WTC11 (cell line): ENCODE results near the gene PIEZO1. TPM values are rescaled to one million over a fixed set of nuclear protein-coding genes. Genes with fewer than 3 reads are reported as not detected.

Experiments used
- CREM ChIP-seq: sonication (generic); formaldehyde crosslinking; IDR thresholded peaks from 2 replicates; pipeline ENCODE4 v1.8.1; 2022; ENCODE audit warnings: mild to moderate bottlenecking, missing genetic modification reagents, moderate library complexity
- ETV6 ChIP-seq: sonication (generic); formaldehyde crosslinking; IDR thresholded peaks from 2 replicates; pipeline ENCODE4 v1.8.1; 2022; ENCODE audit warnings: mild to moderate bottlenecking, missing genetic modification reagents
- FOXK1 ChIP-seq: sonication (generic); formaldehyde crosslinking; IDR thresholded peaks from 2 replicates; pipeline ENCODE4 v1.8.0; 2022; ENCODE audit warnings: mild to moderate bottlenecking, moderate library complexity, missing genetic modification reagents
- GABPB1 ChIP-seq: sonication (generic); formaldehyde crosslinking; IDR thresholded peaks from 2 replicates; pipeline ENCODE4 v1.8.1; 2023; ENCODE audit warnings: mild to moderate bottlenecking, missing genetic modification reagents
- GTF2I ChIP-seq: fragments of 250-450 bp; sonication (Bioruptor Pico); conservative IDR thresholded peaks from 2 replicates; pipeline ENCODE4 v1.4.0; 2021; ENCODE audit warnings: mild to moderate bottlenecking
- HMGA2 ChIP-seq: fragments of 250-450 bp; sonication (Bioruptor Pico); IDR thresholded peaks from 2 replicates; pipeline ENCODE4 v1.4.0; 2021; ENCODE audit warnings: mild to moderate bottlenecking, moderate library complexity
- KAT7 ChIP-seq: sonication (generic); formaldehyde crosslinking; IDR thresholded peaks from 2 replicates; pipeline ENCODE4 v1.8.1; 2023; ENCODE audit warnings: missing genetic modification reagents, mild to moderate bottlenecking, borderline replicate concordance
- NFATC4 ChIP-seq: fragments of 250-450 bp; sonication (Bioruptor Pico); IDR thresholded peaks from 2 replicates; pipeline ENCODE4 v1.9.0; 2021; ENCODE audit warnings: mild to moderate bottlenecking
- NFYB ChIP-seq: sonication (generic); formaldehyde crosslinking; conservative IDR thresholded peaks from 2 replicates; pipeline ENCODE4 v1.8.0; 2022; ENCODE audit warnings: low read depth, missing genetic modification reagents
- NR1H2 ChIP-seq: sonication (generic); formaldehyde crosslinking; IDR thresholded peaks from 2 replicates; pipeline ENCODE4 v1.9.0; 2021; ENCODE audit warnings: mild to moderate bottlenecking, moderate library complexity, missing genetic modification reagents
- SP1 ChIP-seq: sonication (generic); formaldehyde crosslinking; conservative IDR thresholded peaks from 2 replicates; pipeline ENCODE4 v1.8.1; 2022; ENCODE audit warnings: missing genetic modification reagents
- TEAD1 ChIP-seq: sonication (generic); formaldehyde crosslinking; IDR thresholded peaks from 2 replicates; pipeline ENCODE4 v1.8.0; 2022; ENCODE audit warnings: mild to moderate bottlenecking, missing genetic modification reagents
- ZNF138 ChIP-seq: sonication (generic); formaldehyde crosslinking; conservative IDR thresholded peaks from 2 replicates; pipeline ENCODE4 v1.8.1; 2022; ENCODE audit warnings: mild to moderate bottlenecking, moderate library complexity, missing genetic modification reagents
- ZNF317 ChIP-seq: sonication (generic); formaldehyde crosslinking; IDR thresholded peaks from 2 replicates; pipeline ENCODE4 v1.8.1; 2023; ENCODE audit warnings: low read depth, mild to moderate bottlenecking, moderate library complexity, missing genetic modification reagents, borderline replicate concordance
- total RNA-seq: library from RNA; stranded (reverse); gene quantifications from 3 replicates; pipeline ENCODE4 v1.2.3, GENCODE V29; 2021
- TF ChIP-seq, protein P1 (sequence below): sonication (generic); formaldehyde crosslinking; IDR thresholded peaks from 2 replicates; pipeline ENCODE4 v1.8.1; 2022; ENCODE audit warnings: low read depth, missing genetic modification reagents, borderline replicate concordance
- TF ChIP-seq, protein P2 (sequence below): sonication (generic); formaldehyde crosslinking; IDR thresholded peaks from 2 replicates; pipeline ENCODE4 v1.8.0; 2022; ENCODE audit warnings: missing genetic modification reagents
- TF ChIP-seq, protein P3 (sequence below): sonication (generic); formaldehyde crosslinking; IDR thresholded peaks from 2 replicates; pipeline ENCODE4 v1.8.1; 2022; ENCODE audit warnings: missing genetic modification reagents, borderline replicate concordance
- TF ChIP-seq, protein P4 (sequence below): sonication (generic); formaldehyde crosslinking; IDR thresholded peaks from 2 replicates; pipeline ENCODE4 v1.8.1; 2022; ENCODE audit warnings: mild to moderate bottlenecking, moderate library complexity, missing genetic modification reagents
- TF ChIP-seq, protein P5 (sequence below): sonication (generic); formaldehyde crosslinking; conservative IDR thresholded peaks from 2 replicates; pipeline ENCODE4 v1.8.1; 2023; ENCODE audit warnings: mild to moderate bottlenecking, low read depth, missing genetic modification reagents, moderate library complexity
- TF ChIP-seq, protein P6 (sequence below): fragments of 250-450 bp; sonication (Bioruptor Pico); IDR thresholded peaks from 2 replicates; pipeline ENCODE4 v1.9.0; 2021; ENCODE audit warnings: mild to moderate bottlenecking
- TF ChIP-seq, protein P7 (sequence below): sonication (generic); formaldehyde crosslinking; IDR thresholded peaks from 2 replicates; pipeline ENCODE4 v1.8.0; 2022; ENCODE audit warnings: mild to moderate bottlenecking, missing genetic modification reagents
- TF ChIP-seq, protein P8 (sequence below): sonication (generic); formaldehyde crosslinking; IDR thresholded peaks from 2 replicates; pipeline ENCODE4 v1.8.0; 2023; ENCODE audit warnings: missing genetic modification reagents

Gene PIEZO1
- total RNA-seq, 1 experiment from 2014 or later, result 71.3 TPM

DNA sequence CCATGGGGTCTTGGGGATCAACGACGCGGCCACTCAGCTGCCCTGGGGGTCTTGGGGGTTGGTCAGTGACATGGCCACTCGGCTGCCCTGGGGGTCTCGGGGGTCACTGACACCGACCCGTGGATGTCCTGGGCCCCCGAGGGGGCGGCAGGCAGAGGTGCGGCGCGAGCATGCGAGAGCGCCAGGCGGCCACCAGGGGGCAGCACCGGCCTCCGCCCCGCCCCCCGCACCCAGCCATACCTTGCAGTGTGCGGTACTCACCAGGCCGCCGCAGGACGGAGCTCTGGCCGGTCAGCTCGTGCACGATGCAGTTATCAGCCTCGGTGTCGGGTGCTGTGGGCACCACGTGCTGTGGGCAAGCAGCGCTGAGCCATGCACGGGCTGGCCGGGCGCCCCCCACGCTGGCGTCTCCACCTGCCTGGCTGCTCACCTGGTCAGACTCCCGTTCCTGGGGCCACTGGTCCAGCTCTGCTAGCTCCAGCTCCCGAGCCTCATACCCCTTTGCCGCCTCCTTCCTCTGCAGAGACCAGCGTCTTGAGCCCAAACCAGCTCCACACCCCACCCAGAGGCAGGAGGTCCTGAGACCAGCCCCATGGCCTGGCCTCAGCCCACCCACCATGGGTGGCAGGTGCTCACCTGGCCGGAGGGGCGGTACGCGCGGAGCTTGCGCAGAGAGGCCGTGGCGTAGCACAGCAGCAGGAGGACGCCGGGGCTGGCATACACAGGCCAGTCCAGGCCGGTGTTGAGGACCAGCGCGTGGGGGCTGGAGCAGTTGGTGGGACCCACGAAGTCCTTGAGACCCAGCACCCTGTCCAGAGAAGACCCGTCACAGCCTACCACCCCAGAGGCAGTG, 47.5 kb downstream of the PIEZO1 start (continued):
- TF ChIP-seq, protein P1, sequence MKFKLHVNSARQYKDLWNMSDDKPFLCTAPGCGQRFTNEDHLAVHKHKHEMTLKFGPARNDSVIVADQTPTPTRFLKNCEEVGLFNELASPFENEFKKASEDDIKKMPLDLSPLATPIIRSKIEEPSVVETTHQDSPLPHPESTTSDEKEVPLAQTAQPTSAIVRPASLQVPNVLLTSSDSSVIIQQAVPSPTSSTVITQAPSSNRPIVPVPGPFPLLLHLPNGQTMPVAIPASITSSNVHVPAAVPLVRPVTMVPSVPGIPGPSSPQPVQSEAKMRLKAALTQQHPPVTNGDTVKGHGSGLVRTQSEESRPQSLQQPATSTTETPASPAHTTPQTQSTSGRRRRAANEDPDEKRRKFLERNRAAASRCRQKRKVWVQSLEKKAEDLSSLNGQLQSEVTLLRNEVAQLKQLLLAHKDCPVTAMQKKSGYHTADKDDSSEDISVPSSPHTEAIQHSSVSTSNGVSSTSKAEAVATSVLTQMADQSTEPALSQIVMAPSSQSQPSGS, result no peak
- no peak for TF ChIP-seq GABPB1 (CRISPR knock-in tag)
- no peak for TF ChIP-seq HMGA2
- no peak for TF ChIP-seq GTF2I (CRISPR knock-in tag)
- TF ChIP-seq KAT7 (CRISPR knock-in tag), result no peak
- no peak for TF ChIP-seq NFYB (CRISPR knock-in tag)
- TF ChIP-seq, protein P2, sequence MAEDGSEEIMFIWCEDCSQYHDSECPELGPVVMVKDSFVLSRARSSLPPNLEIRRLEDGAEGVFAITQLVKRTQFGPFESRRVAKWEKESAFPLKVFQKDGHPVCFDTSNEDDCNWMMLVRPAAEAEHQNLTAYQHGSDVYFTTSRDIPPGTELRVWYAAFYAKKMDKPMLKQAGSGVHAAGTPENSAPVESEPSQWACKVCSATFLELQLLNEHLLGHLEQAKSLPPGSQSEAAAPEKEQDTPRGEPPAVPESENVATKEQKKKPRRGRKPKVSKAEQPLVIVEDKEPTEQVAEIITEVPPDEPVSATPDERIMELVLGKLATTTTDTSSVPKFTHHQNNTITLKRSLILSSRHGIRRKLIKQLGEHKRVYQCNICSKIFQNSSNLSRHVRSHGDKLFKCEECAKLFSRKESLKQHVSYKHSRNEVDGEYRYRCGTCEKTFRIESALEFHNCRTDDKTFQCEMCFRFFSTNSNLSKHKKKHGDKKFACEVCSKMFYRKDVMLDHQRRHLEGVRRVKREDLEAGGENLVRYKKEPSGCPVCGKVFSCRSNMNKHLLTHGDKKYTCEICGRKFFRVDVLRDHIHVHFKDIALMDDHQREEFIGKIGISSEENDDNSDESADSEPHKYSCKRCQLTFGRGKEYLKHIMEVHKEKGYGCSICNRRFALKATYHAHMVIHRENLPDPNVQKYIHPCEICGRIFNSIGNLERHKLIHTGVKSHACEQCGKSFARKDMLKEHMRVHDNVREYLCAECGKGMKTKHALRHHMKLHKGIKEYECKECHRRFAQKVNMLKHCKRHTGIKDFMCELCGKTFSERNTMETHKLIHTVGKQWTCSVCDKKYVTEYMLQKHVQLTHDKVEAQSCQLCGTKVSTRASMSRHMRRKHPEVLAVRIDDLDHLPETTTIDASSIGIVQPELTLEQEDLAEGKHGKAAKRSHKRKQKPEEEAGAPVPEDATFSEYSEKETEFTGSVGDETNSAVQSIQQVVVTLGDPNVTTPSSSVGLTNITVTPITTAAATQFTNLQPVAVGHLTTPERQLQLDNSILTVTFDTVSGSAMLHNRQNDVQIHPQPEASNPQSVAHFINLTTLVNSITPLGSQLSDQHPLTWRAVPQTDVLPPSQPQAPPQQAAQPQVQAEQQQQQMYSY (CRISPR knock-in tag), result no peak
- TF ChIP-seq, protein P3, sequence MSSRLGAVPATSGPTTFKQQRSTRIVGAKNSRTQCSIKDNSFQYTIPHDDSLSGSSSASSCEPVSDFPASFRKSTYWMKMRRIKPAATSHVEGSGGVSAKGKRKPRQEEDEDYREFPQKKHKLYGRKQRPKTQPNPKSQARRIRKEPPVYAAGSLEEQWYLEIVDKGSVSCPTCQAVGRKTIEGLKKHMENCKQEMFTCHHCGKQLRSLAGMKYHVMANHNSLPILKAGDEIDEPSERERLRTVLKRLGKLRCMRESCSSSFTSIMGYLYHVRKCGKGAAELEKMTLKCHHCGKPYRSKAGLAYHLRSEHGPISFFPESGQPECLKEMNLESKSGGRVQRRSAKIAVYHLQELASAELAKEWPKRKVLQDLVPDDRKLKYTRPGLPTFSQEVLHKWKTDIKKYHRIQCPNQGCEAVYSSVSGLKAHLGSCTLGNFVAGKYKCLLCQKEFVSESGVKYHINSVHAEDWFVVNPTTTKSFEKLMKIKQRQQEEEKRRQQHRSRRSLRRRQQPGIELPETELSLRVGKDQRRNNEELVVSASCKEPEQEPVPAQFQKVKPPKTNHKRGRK (CRISPR knock-in tag), result no peak
- TF ChIP-seq, protein P4, sequence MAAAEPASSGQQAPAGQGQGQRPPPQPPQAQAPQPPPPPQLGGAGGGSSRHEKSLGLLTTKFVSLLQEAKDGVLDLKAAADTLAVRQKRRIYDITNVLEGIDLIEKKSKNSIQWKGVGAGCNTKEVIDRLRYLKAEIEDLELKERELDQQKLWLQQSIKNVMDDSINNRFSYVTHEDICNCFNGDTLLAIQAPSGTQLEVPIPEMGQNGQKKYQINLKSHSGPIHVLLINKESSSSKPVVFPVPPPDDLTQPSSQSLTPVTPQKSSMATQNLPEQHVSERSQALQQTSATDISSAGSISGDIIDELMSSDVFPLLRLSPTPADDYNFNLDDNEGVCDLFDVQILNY (CRISPR knock-in tag), result peak; percentile 58; the same call in 1 of the 2 replicates
- TF ChIP-seq NR1H2 (CRISPR knock-in tag), result no peak
- TF ChIP-seq ZNF317 (CRISPR knock-in tag), result peak; percentile 10; the same call in 1 of the 2 replicates
- TF ChIP-seq, protein P5, sequence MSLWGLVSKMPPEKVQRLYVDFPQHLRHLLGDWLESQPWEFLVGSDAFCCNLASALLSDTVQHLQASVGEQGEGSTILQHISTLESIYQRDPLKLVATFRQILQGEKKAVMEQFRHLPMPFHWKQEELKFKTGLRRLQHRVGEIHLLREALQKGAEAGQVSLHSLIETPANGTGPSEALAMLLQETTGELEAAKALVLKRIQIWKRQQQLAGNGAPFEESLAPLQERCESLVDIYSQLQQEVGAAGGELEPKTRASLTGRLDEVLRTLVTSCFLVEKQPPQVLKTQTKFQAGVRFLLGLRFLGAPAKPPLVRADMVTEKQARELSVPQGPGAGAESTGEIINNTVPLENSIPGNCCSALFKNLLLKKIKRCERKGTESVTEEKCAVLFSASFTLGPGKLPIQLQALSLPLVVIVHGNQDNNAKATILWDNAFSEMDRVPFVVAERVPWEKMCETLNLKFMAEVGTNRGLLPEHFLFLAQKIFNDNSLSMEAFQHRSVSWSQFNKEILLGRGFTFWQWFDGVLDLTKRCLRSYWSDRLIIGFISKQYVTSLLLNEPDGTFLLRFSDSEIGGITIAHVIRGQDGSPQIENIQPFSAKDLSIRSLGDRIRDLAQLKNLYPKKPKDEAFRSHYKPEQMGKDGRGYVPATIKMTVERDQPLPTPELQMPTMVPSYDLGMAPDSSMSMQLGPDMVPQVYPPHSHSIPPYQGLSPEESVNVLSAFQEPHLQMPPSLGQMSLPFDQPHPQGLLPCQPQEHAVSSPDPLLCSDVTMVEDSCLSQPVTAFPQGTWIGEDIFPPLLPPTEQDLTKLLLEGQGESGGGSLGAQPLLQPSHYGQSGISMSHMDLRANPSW (CRISPR knock-in tag), result no peak
- TF ChIP-seq, protein P6, sequence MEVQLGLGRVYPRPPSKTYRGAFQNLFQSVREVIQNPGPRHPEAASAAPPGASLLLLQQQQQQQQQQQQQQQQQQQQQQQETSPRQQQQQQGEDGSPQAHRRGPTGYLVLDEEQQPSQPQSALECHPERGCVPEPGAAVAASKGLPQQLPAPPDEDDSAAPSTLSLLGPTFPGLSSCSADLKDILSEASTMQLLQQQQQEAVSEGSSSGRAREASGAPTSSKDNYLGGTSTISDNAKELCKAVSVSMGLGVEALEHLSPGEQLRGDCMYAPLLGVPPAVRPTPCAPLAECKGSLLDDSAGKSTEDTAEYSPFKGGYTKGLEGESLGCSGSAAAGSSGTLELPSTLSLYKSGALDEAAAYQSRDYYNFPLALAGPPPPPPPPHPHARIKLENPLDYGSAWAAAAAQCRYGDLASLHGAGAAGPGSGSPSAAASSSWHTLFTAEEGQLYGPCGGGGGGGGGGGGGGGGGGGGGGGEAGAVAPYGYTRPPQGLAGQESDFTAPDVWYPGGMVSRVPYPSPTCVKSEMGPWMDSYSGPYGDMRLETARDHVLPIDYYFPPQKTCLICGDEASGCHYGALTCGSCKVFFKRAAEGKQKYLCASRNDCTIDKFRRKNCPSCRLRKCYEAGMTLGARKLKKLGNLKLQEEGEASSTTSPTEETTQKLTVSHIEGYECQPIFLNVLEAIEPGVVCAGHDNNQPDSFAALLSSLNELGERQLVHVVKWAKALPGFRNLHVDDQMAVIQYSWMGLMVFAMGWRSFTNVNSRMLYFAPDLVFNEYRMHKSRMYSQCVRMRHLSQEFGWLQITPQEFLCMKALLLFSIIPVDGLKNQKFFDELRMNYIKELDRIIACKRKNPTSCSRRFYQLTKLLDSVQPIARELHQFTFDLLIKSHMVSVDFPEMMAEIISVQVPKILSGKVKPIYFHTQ (CRISPR knock-in tag), result no peak
- TF ChIP-seq, protein P7, sequence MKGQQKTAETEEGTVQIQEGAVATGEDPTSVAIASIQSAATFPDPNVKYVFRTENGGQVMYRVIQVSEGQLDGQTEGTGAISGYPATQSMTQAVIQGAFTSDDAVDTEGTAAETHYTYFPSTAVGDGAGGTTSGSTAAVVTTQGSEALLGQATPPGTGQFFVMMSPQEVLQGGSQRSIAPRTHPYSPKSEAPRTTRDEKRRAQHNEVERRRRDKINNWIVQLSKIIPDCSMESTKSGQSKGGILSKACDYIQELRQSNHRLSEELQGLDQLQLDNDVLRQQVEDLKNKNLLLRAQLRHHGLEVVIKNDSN (CRISPR knock-in tag), result peak; percentile 59; the same call in 1 of the 2 replicates
- TF ChIP-seq SP1, result peak; percentile 84
- TF ChIP-seq, protein P8, sequence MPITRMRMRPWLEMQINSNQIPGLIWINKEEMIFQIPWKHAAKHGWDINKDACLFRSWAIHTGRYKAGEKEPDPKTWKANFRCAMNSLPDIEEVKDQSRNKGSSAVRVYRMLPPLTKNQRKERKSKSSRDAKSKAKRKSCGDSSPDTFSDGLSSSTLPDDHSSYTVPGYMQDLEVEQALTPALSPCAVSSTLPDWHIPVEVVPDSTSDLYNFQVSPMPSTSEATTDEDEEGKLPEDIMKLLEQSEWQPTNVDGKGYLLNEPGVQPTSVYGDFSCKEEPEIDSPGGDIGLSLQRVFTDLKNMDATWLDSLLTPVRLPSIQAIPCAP (CRISPR knock-in tag), result no peak
- TF ChIP-seq CREM (CRISPR knock-in tag), result no peak
- TF ChIP-seq ETV6 (CRISPR knock-in tag), result peak; percentile 28; the same call in 1 of the 2 replicates
- peak; percentile 53; the same call in 1 of the 2 replicates for TF ChIP-seq FOXK1
- peak; percentile 81; the same call in 1 of the 2 replicates for TF ChIP-seq TEAD1 (CRISPR knock-in tag)
- TF ChIP-seq NFATC4, result no peak
- no peak for TF ChIP-seq ZNF138 (CRISPR knock-in tag)
